K562 (cell line): ENCODE results near the gene TNFSF13. TPM values are rescaled to one million over a fixed set of nuclear protein-coding genes. Genes with fewer than 3 reads are reported as not detected.

Experiments
- ATAC-seq: fragments of 200-7000 bp; cut with Tn5 transposase; 3 replicates; pipeline ENCODE4 v1.9.1; 2020; ENCODE audit warnings: moderate library complexity
- Bru-seq: library from RNA; stranded (reverse); fragments of 400-500 nt; gene quantifications from one replicate; lab custom pipeline; 2021; lab: Mats Ljungman, UMichigan
- BruChase-seq, 2 experiments: library from RNA; stranded (reverse); fragments of 400-500 nt; gene quantifications; one replicate each; lab custom pipeline; 2021; lab: Mats Ljungman, UMichigan
- BruUV-seq: library from RNA; stranded (reverse); fragments of 400-500 nt; replicated peaks from 2 replicates; lab custom pipeline; 2021; lab: Mats Ljungman, UMichigan
- CTCF ChIA-PET: fragments of 300-600 bp; formaldehyde crosslinking; extraction: SDS; loops from one replicate; lab custom pipeline; 2021; ENCODE audit warnings: low intra/inter-chr PET ratio; lab: Yijun Ruan, JAX
- POLR2A ChIA-PET: fragments of 300-600, 350-650 bp; sonication (Branson Sonifier 250); formaldehyde crosslinking; extraction: SDS; loops from one replicate; lab custom pipeline; 2021; ENCODE audit warnings: antibody characterized with exemption, inconsistent platforms; lab: Yijun Ruan, JAX
- DNase-seq, 4 experiments: peaks; one replicate each; pipeline versions ENCODE4 v3.0.0 to v3.0.0-alpha.2; 2011 to 2018; ENCODE audit warnings: low spot score in 3 of 4, mixed read lengths in 3 of 4; ENCODE audit errors: extremely low read depth in 1 of 4
- FAIRE-seq: peaks from 2 replicates; lab custom pipeline; 2011; peaks lifted over from hg19 to GRCh38; lab: Jason Lieb, UNC
- H2AFZ ChIP-seq: 2 replicates; pipeline ENCODE4 v1.6.0; 2011; ENCODE audit warnings: low read depth, low read length, control low read depth, inconsistent platforms
- H3K27ac ChIP-seq: fragments of 200-600 bp; 3 replicates; pipeline ENCODE4 v1.8.0; 2011; ENCODE audit warnings: low read depth, mild to moderate bottlenecking, control low read depth, inconsistent platforms, low read length, moderate library complexity, mixed read lengths; ENCODE audit errors: extremely low read depth
- H3K27me3 ChIP-seq, 2 experiments: fragments of 300-600 bp in 1 of 2; 2 replicates in 1 of 2; 3 replicates in 1 of 2; pipeline versions ENCODE4 v1.6.0 to v1.8.0; 2011; ENCODE audit warnings: inconsistent platforms in 2 of 2, low read length in 2 of 2, mild to moderate bottlenecking in 1 of 2, mixed read lengths in 1 of 2, moderate library complexity in 1 of 2; ENCODE audit not compliant: control insufficient read depth in 2 of 2, insufficient read depth in 2 of 2
- H3K36me3 ChIP-seq: fragments of 300-600 bp; 3 replicates; pipeline ENCODE4 v1.8.0; 2011; ENCODE audit warnings: mild to moderate bottlenecking, low read length, inconsistent platforms; ENCODE audit not compliant: control insufficient read depth, insufficient read depth
- H3K4me1 ChIP-seq, 2 experiments: fragments of 200-600 bp in 1 of 2; replicated peaks in 1 of 2; 2 replicates in 1 of 2; 3 replicates in 1 of 2; pipeline versions ENCODE4 v1.5.1 to v1.8.0; 2011; ENCODE audit warnings: inconsistent platforms in 2 of 2, low read length in 2 of 2, mild to moderate bottlenecking in 1 of 2, mixed read lengths in 1 of 2, moderate library complexity in 1 of 2; ENCODE audit not compliant: control insufficient read depth in 2 of 2, insufficient read depth in 2 of 2
- H3K4me2 ChIP-seq: 2 replicates; pipeline ENCODE4 v1.6.1; 2011; ENCODE audit warnings: low read length, control low read depth, inconsistent platforms, mixed read lengths; ENCODE audit not compliant: insufficient read depth
- H3K4me3 ChIP-seq: fragments of 200-600 bp; sonication (generic), shearing (Covaris generic); 2 replicates; pipeline ENCODE4 v1.5.1; 2016; ENCODE audit warnings: control low read depth, inconsistent platforms
- H3K79me2 ChIP-seq: fragments of 200-600 bp; 3 replicates; pipeline ENCODE4 v1.8.0; 2011; ENCODE audit warnings: low read length, inconsistent platforms; ENCODE audit not compliant: control insufficient read depth, insufficient read depth
- H3K9ac ChIP-seq, 2 experiments: 2 replicates each; pipeline versions ENCODE4 v1.6.0 to v1.6.1; 2011; ENCODE audit warnings: low read depth in 2 of 2, low read length in 2 of 2, control low read depth in 1 of 2, inconsistent platforms in 1 of 2, mild to moderate bottlenecking in 1 of 2, mixed read lengths in 1 of 2; ENCODE audit not compliant: insufficient read depth in 1 of 2
- H3K9me1 ChIP-seq: one replicate; pipeline ENCODE4 v1.6.0; 2011; ENCODE audit warnings: inconsistent platforms, mild to moderate bottlenecking, low read length, moderate library complexity; ENCODE audit not compliant: control insufficient read depth, insufficient read depth
- H3K9me3 ChIP-seq: replicated peaks from 2 replicates; pipeline ENCODE4 v1.5.1; 2011; ENCODE audit warnings: low read depth, low read length, inconsistent platforms; ENCODE audit not compliant: control insufficient read depth, insufficient read depth
- H4K20me1 ChIP-seq: replicated peaks from 2 replicates; pipeline ENCODE4 v1.6.1; 2011; ENCODE audit warnings: low read length, inconsistent platforms, mixed read lengths; ENCODE audit not compliant: control insufficient read depth, insufficient read depth
- ATF2 ChIP-seq: sonication (generic); formaldehyde crosslinking; IDR thresholded peaks from 2 replicates; pipeline ENCODE4 v1.8.1; 2022; ENCODE audit warnings: missing genetic modification reagents
- GATAD2B ChIP-seq: fragments of 450-650 bp; IDR thresholded peaks from 2 replicates; pipeline ENCODE4 v1.6.1; 2017; ENCODE audit warnings: mild to moderate bottlenecking, borderline replicate concordance
- HDAC3 ChIP-seq: fragments of 450-650 bp; IDR thresholded peaks from 2 replicates; pipeline ENCODE4 v1.6.1; 2018; ENCODE audit warnings: borderline replicate concordance, mild to moderate bottlenecking, moderate library complexity; ENCODE audit not compliant: partially characterized antibody
- HNRNPH1 ChIP-seq: fragments of 200-400 bp; formaldehyde crosslinking; optimal IDR thresholded peaks from 2 replicates; pipeline ENCODE3; 2017; ENCODE audit warnings: low read depth, mild to moderate bottlenecking, low read length, moderate library complexity
- IRF9 ChIP-seq: fragments of 450-650 bp; IDR thresholded peaks from 2 replicates; pipeline ENCODE4 v1.6.1; 2016; ENCODE audit warnings: missing biosample characterization, missing genetic modification characterization
- KLF13 ChIP-seq: fragments of 450-650 bp; IDR thresholded peaks from 2 replicates; pipeline ENCODE4 v1.6.1; 2016; ENCODE audit warnings: missing genetic modification characterization, low read depth, mild to moderate bottlenecking, missing compliant biosample characterization, moderate library complexity, borderline replicate concordance
- MAFG ChIP-seq: fragments of 450-650 bp; conservative IDR thresholded peaks from 2 replicates; pipeline ENCODE4 v1.6.1; 2016; ENCODE audit warnings: missing genetic modification characterization, missing compliant biosample characterization
- TRIM28 ChIP-seq: fragments of 450-650 bp; IDR thresholded peaks from 2 replicates; pipeline ENCODE4 v1.6.1; 2017
- ZBTB12 ChIP-seq: fragments of 250-450 bp; sonication (Bioruptor Pico); IDR thresholded peaks from 2 replicates; pipeline ENCODE4 v1.4.0; 2020
- ZC3H4 ChIP-seq: sonication (generic); formaldehyde crosslinking; IDR thresholded peaks from 2 replicates; pipeline ENCODE4 v1.9.0; 2021; ENCODE audit warnings: missing genetic modification reagents, borderline replicate concordance
- ZNF282 ChIP-seq: sonication (generic); formaldehyde crosslinking; IDR thresholded peaks from 2 replicates; pipeline ENCODE4 v1.8.1; 2023; ENCODE audit warnings: missing genetic modification reagents
- ZNF41 ChIP-seq: fragments of 250-450 bp; sonication (Bioruptor Pico); conservative IDR thresholded peaks from 2 replicates; pipeline ENCODE4 v1.4.0; 2020; ENCODE audit warnings: mild to moderate bottlenecking
- ZNF583 ChIP-seq: fragments of 250-450 bp; sonication (Bioruptor Pico); IDR thresholded peaks from 2 replicates; pipeline ENCODE4 v1.4.0; 2020
- ZNF586 ChIP-seq: fragments of 450-650 bp; formaldehyde crosslinking; conservative IDR thresholded peaks from 2 replicates; pipeline ENCODE4 v1.4.0; 2020; ENCODE audit warnings: mild to moderate bottlenecking, moderate library complexity
- WGBS: fragments of 100-300 bp; shearing (Covaris generic); methylation state at CpG from one replicate; pipeline ENCODE4 v1.1.6; 2016; ENCODE audit warnings: low coverage, mixed read lengths; ENCODE audit not compliant: insufficient coverage; ENCODE audit errors: missing lambda C conversion rate; 5-methylcytosine and 5-hydroxymethylcytosine counted together
- in situ Hi-C: fragments of 300-500 bp; cut with MboI; formaldehyde crosslinking; loops from 4 replicates; pipeline ENCODE4 v1.15.0; 2018; ENCODE audit warnings: inconsistent platforms, mixed read lengths
- intact Hi-C: fragments of 100-400 bp; cut with micrococcal nuclease; formaldehyde crosslinking; loops from 2 replicates; pipeline ENCODE4 v1.14.2; 2022
- long read RNA-seq, 3 experiments: library from polyadenylated mRNA in 2 of 3; library from RNA in 1 of 3; unstranded in 2 of 3; stranded (forward) in 1 of 3; transcript quantifications; one replicate each; pipeline ENCODE4 v2.0.0, GENCODE V29; 2019 to 2022
- polyA minus RNA-seq, 3 experiments: library from RNA; depleted of rRNA, polyadenylated mRNA; stranded (reverse); fragments of >200 nt; gene quantifications; 2 replicates each; pipeline ENCODE4 v1.2.3, GENCODE V29; 2011
- polyA plus RNA-seq, 8 experiments: library from polyadenylated mRNA; depleted of rRNA in 4 of 8; stranded (reverse) in 5 of 8; unstranded in 3 of 8; fragments of >200 nt; fragmentation: Nextera tagmentation in 2 of 8; fragmentation: Illumina TruSeq in 1 of 8; extraction: Ambion mirVana in 2 of 8; extraction: Trizol in 1 of 8; gene quantifications; 2 replicates each; pipeline versions ENCODE4 v1.2.1 to v1.2.3, GENCODE V29; 2011 to 2014; ENCODE audit warnings: inconsistent platforms in 1 of 8, missing spikeins in 1 of 8
- total RNA-seq, 7 experiments: library from RNA; depleted of rRNA in 6 of 7; stranded (reverse); fragments of >200 nt in 6 of 7; fragmentation: Illumina TruSeq in 2 of 7; extraction: Trizol in 2 of 7; gene quantifications; 2 replicates each; pipeline versions ENCODE4 v1.2.1 to v1.2.3, GENCODE V29; 2011 to 2021; ENCODE audit warnings: low replicate concordance in 1 of 7

The TNFSF13 gene
- total RNA-seq (2011; cell fraction: chromatin; rRNA removed; ENCODE audit: low replicate concordance) = 0.21 and 0.76 TPM in 2 replicates
- 0.39 and 0.50 TPM in 2 replicates for total RNA-seq (2011; cell fraction: nucleolus; rRNA removed)
- 0.29 and 0.38 TPM in 2 replicates for total RNA-seq (2011; cell fraction: nucleoplasm; rRNA removed)
- total RNA-seq (2014; rRNA removed) (0.18 and 0.24 TPM in 2 replicates), total RNA-seq (2014; rRNA removed; fragmentation: Illumina TruSeq; extraction: Trizol) (not detected in 2 replicates), total RNA-seq (2015; rRNA removed; fragmentation: Illumina TruSeq; extraction: Trizol) (0.11 and 0.30 TPM in 2 replicates), total RNA-seq (2021) (0.38 and 0.51 TPM in 2 replicates), polyA plus RNA-seq (2011; rRNA removed) (0.26 and 1.6 TPM in 2 replicates), polyA plus RNA-seq (2014; fragmentation: Illumina TruSeq; extraction: Trizol) (0.19 and 0.29 TPM in 2 replicates), polyA plus RNA-seq (2014; fragmentation: Nextera tagmentation; extraction: Ambion mirVana) (under 1 TPM; 0.04 to 0.07 TPM), polyA plus RNA-seq (2014; rRNA removed) (0.30 and 0.45 TPM in 2 replicates), polyA minus RNA-seq (2011; rRNA and poly(A)+ RNA removed) (0.54 TPM in 1 of 2 replicates, not detected in the other), Bru-seq, nascent RNA (percentile 32 among the genes with signal in this experiment), BruChase-seq, experiment 1, labeled RNA remaining after a 2-hour chase (percentile 26 among the genes with signal in this experiment), BruChase-seq, experiment 2, labeled RNA remaining after a 6-hour chase (percentile 23 among the genes with signal in this experiment)
- 0.16 and 0.96 TPM in 2 replicates for polyA plus RNA-seq (2011; cell fraction: cytosol; rRNA removed)
- 0.31 and 4.2 TPM in 2 replicates for polyA plus RNA-seq (2011; cell fraction: nucleus; rRNA removed)
- polyA plus RNA-seq (2012) = 0.98 and 1.2 TPM in 2 replicates
- 2.4 TPM in 1 of 2 replicates, not detected in the other for polyA minus RNA-seq (2011; cell fraction: cytosol; rRNA and poly(A)+ RNA removed)
- 0.27 and 2.3 TPM in 2 replicates for polyA minus RNA-seq (2011; cell fraction: nucleus; rRNA and poly(A)+ RNA removed)
- long read RNA-seq, experiment 1 = 0 reads
- long read RNA-seq, experiment 2 = 0 reads
- long read RNA-seq, experiment 3 = 0 reads

- in situ Hi-C loops = loop anchor here (10.0 to 25.0 kb wide), 2 partner anchors 204 to 521 kb away; partner anchors contain the start of genes KCTD11, SLC16A11, SLC16A13 and TMEM95
- no peaks in the 10 kb centered on the region for H3K9me1 ChIP-seq
- ChIA-PET POLR2A (interaction anchor here (0.6 kb wide), 1 partner anchor 272 kb away, joined by 3 read pairs; no protein-coding TSS in a partner anchor), CTCF (interaction anchor here (1.9 kb wide), 1 partner anchor 203 kb away, joined by 9 read pairs; no protein-coding TSS in a partner anchor)
- H3K9ac ChIP-seq = peak within 1 kb of the TSS in 1 of 2 experiments; percentile 61; a peak in 2 of 4 replicates
- H3K4me1 ChIP-seq = peaks cover 12 to 55% of the 10 kb centered on the region in 2 experiments; a peak in 4 of 5 replicates
- no TSS peak for BruUV-seq
- no peaks in the 10 kb centered on the region for H3K9me3 ChIP-seq
- no peak within 1 kb of the TSS for H3K4me2 ChIP-seq
- H4K20me1 ChIP-seq = no peaks in the 10 kb centered on the region
- DNase-seq (no peak), FAIRE-seq (no peak), ATAC-seq (no peak)
- no peak within 1 kb of the TSS for H3K27ac ChIP-seq
- H3K4me3 ChIP-seq = no peak within 1 kb of the TSS
- 43% methylated on average over 5 of the region's 16 CpGs for WGBS
- intact Hi-C loops = no loop called here
- no peaks in the 10 kb centered on the region for H3K27me3 ChIP-seq
- peak within 1 kb of the TSS; percentile 53; the same call in 1 of the 2 replicates for H2AFZ ChIP-seq
- peaks cover 25% of the 10 kb centered on the region for H3K79me2 ChIP-seq
- H3K36me3 ChIP-seq = peaks cover 8% of the 10 kb centered on the region; the same call in 1 of the 3 replicates
- TF ChIP-seq ZNF583 (CRISPR knock-in tag) (no peak), KLF13 (tag) (no peak), ZC3H4 (CRISPR knock-in tag) (no peak), ZNF282 (CRISPR knock-in tag) (no peak), ZBTB12 (CRISPR knock-in tag) (no peak), ZNF586 (CRISPR knock-in tag) (no peak), HNRNPH1 (no peak), ATF2 (CRISPR knock-in tag) (no peak), HDAC3 (no peak), GATAD2B (no peak), ZNF41 (no peak), IRF9 (tag) (no peak), TRIM28 (no peak), MAFG (tag) (no peak)
Observed at GRCh38 chr17:7558544-7559319, at the start of gene TNFSF13. TNFSF13 (plus strand) TSS chr17:7558750; CDS start chr17:7559040, 290 bp downstream.
